ENCODE measurements around the gene CMPK1.

The CMPK1 gene

DNA sequence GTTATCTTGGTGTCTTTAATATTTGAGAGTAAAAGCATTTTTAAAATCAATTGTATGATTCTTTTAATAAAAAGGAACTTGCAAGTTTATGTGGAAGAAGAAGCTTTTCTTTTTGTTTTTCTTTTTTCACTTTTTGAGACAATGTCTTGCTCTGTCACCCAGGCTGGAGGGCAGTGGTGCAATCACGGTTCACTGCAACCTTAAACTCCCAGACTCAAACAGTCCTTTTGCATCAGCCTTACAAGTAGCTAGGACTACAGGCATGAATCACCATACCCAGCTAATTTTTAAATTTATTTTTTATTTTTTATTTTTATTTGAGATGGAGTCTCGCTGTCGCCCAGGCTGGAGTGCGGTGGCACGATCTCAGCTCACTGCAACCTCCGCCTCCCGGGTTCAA, 34.1 kb downstream of the CMPK1 start:
- no peaks in the 10 kb centered on the region for H3K27me3 ChIP-seq (ENCODE audit: control insufficient read depth in 2 of 2, insufficient read depth in 2 of 2, low read length in 2 of 2)
- no peak overlapping the region for H3K27ac ChIP-seq (ENCODE audit: low read depth in 2 of 2, low read length in 2 of 2)
- no peak overlapping the region for H3K4me3 ChIP-seq (ENCODE audit: low read length in 2 of 2)
- peaks cover 22 to 27% of the 10 kb centered on the region in 2 donors for H3K36me3 ChIP-seq (ENCODE audit: control insufficient read depth in 2 of 2, insufficient read depth in 2 of 2, low read length in 2 of 2)
- no peaks in the 10 kb centered on the region for H3K4me1 ChIP-seq (ENCODE audit: control insufficient read depth in 2 of 2, insufficient read depth in 2 of 2, low read length in 2 of 2)
- no peaks in the 10 kb centered on the region for H3K9me3 ChIP-seq (ENCODE audit: control insufficient read depth in 2 of 2, low read length in 2 of 2)
- no peak overlapping the region for H3K9ac ChIP-seq (ENCODE audit: low read depth in 1 of 2, low read length in 2 of 2)

DNA sequence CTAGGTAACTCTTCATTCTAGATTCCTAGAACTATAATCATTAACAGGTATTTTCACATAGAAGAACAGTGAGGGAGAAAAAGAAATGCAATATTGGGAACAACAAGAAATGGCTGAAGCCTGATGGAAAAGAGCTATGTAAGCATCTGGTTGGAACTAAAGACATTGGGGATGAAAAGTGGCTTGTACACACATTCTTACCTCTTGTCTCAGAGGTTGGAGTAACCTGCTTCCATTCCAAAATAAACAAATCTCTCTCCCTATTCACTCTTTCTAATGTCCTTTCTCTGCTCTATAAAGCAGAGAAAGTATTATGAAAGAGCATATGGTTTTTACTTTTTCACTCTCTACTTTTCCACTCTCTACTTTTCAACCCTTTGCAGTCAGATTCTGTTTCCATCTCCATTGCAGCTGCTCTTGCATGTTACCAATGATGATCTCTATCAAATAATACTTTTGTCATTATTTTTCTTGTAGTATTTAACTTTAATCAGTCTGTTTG, 37.5 kb downstream of the CMPK1 start:
- H3K9ac ChIP-seq (ENCODE audit: low read depth in 1 of 2, low read length in 2 of 2): no peak overlapping the region
- no peaks in the 10 kb centered on the region for H3K4me1 ChIP-seq (ENCODE audit: control insufficient read depth in 2 of 2, insufficient read depth in 2 of 2, low read length in 2 of 2)
- no peak overlapping the region for H3K4me3 ChIP-seq (ENCODE audit: low read length in 2 of 2)
- H3K9me3 ChIP-seq (ENCODE audit: control insufficient read depth in 2 of 2, low read length in 2 of 2): no peaks in the 10 kb centered on the region
- peaks cover 39 to 47% of the 10 kb centered on the region in 2 donors for H3K36me3 ChIP-seq (ENCODE audit: control insufficient read depth in 2 of 2, insufficient read depth in 2 of 2, low read length in 2 of 2)
- no peak overlapping the region for H3K27ac ChIP-seq (ENCODE audit: low read depth in 2 of 2, low read length in 2 of 2)
- no peaks in the 10 kb centered on the region for H3K27me3 ChIP-seq (ENCODE audit: control insufficient read depth in 2 of 2, insufficient read depth in 2 of 2, low read length in 2 of 2)

DNA sequence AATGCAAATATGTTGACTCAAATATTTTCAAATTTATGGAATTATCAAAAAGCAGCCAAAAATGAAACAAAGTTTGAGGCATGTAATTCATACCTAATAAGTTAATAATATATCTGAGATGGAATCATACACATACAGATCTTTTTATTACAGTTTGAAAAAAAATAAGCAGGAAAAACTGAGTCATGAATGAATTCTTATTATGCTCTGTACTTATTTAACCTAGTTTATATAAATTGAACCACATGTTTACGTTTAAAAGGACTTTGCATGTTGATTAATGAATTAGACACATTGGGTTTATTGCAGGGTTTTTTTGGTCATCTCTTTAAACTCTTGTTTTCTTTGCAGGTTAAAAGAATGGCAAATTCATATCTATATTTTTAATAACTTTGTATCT, 40.9 kb downstream of the CMPK1 start:
- H3K9ac ChIP-seq (ENCODE audit: low read depth in 1 of 2, low read length in 2 of 2): no peak overlapping the region
- no peaks in the 10 kb centered on the region for H3K4me1 ChIP-seq (ENCODE audit: control insufficient read depth in 2 of 2, insufficient read depth in 2 of 2, low read length in 2 of 2)
- no peak overlapping the region for H3K4me3 ChIP-seq (ENCODE audit: low read length in 2 of 2)
- no peaks in the 10 kb centered on the region for H3K27me3 ChIP-seq (ENCODE audit: control insufficient read depth in 2 of 2, insufficient read depth in 2 of 2, low read length in 2 of 2)
- peaks cover 41 to 60% of the 10 kb centered on the region in 2 donors for H3K36me3 ChIP-seq (ENCODE audit: control insufficient read depth in 2 of 2, insufficient read depth in 2 of 2, low read length in 2 of 2)
- H3K27ac ChIP-seq (ENCODE audit: low read depth in 2 of 2, low read length in 2 of 2): no peak overlapping the region
- no peaks in the 10 kb centered on the region for H3K9me3 ChIP-seq (ENCODE audit: control insufficient read depth in 2 of 2, low read length in 2 of 2)

GRCh38 chr1:47378147-47378546, 44.6 kb downstream of the CMPK1 start:
- Histone ChIP-seq H3K4me1 (ENCODE audit: control insufficient read depth in 2 of 2, insufficient read depth in 2 of 2, low read length in 2 of 2) (no peaks in the 10 kb centered on the region), H3K27ac (ENCODE audit: low read depth in 2 of 2, low read length in 2 of 2) (no peak overlapping the region), H3K36me3 (ENCODE audit: control insufficient read depth in 2 of 2, insufficient read depth in 2 of 2, low read length in 2 of 2) (peaks cover 40 to 54% of the 10 kb centered on the region in 2 donors), H3K9me3 (ENCODE audit: control insufficient read depth in 2 of 2, low read length in 2 of 2) (no peaks in the 10 kb centered on the region), H3K4me3 (ENCODE audit: low read length in 2 of 2) (no peak overlapping the region), H3K9ac (ENCODE audit: low read depth in 1 of 2, low read length in 2 of 2) (no peak overlapping the region), H3K27me3 (ENCODE audit: control insufficient read depth in 2 of 2, insufficient read depth in 2 of 2, low read length in 2 of 2) (no peaks in the 10 kb centered on the region)

- H3K9ac ChIP-seq (ENCODE audit: low read depth in 1 of 2, low read length in 2 of 2): no peak overlapping the region
- no peaks in the 10 kb centered on the region for H3K4me1 ChIP-seq (ENCODE audit: control insufficient read depth in 2 of 2, insufficient read depth in 2 of 2, low read length in 2 of 2)
- no peak overlapping the region for H3K4me3 ChIP-seq (ENCODE audit: low read length in 2 of 2)
- peaks cover 30 to 42% of the 10 kb centered on the region in 2 donors for H3K36me3 ChIP-seq (ENCODE audit: control insufficient read depth in 2 of 2, insufficient read depth in 2 of 2, low read length in 2 of 2)
- no peaks in the 10 kb centered on the region for H3K9me3 ChIP-seq (ENCODE audit: control insufficient read depth in 2 of 2, low read length in 2 of 2)
- no peak overlapping the region for H3K27ac ChIP-seq (ENCODE audit: low read depth in 2 of 2, low read length in 2 of 2)
- H3K27me3 ChIP-seq (ENCODE audit: control insufficient read depth in 2 of 2, insufficient read depth in 2 of 2, low read length in 2 of 2): no peaks in the 10 kb centered on the region
These were observed 47.1 kb downstream of the CMPK1 start for GRCh38 chr1:47380699-47381098.

DNA sequence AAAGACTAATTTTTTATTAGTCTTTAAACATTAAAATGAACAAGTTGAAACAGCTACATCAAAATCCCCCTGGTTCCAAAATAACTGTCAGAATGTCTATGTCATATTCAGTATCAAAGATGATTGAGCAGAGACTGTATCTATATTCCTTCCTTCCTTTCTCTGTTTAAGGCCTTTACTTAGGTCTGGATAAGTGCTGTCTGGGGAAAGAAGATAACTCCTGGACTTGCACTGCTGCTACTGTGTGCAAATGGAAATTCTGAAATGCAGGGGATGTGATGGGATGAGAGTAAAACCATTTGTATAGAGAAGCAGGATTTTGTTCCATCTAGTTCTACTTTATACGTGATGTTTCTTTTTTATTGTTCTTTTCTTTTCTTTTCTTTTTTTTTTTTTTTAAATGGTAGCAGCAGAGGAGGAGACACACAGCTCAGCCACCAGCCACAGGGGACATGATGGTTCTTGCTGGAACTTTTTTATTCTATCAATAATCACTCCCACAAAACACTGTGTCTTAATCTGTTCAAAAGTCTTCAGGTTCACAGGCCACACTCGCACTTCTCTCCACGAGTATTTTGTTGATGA, 48.9 kb downstream of the CMPK1 start:
- peaks cover 30 to 34% of the 10 kb centered on the region in 2 donors for H3K36me3 ChIP-seq (ENCODE audit: control insufficient read depth in 2 of 2, insufficient read depth in 2 of 2, low read length in 2 of 2)
- no peaks in the 10 kb centered on the region for H3K4me1 ChIP-seq (ENCODE audit: control insufficient read depth in 2 of 2, insufficient read depth in 2 of 2, low read length in 2 of 2)
- no peaks in the 10 kb centered on the region for H3K9me3 ChIP-seq (ENCODE audit: control insufficient read depth in 2 of 2, low read length in 2 of 2)
- H3K27ac ChIP-seq (ENCODE audit: low read depth in 2 of 2, low read length in 2 of 2): no peak overlapping the region
- H3K4me3 ChIP-seq (ENCODE audit: low read length in 2 of 2): no peak overlapping the region
- no peak overlapping the region for H3K9ac ChIP-seq (ENCODE audit: low read depth in 1 of 2, low read length in 2 of 2)
- no peaks in the 10 kb centered on the region for H3K27me3 ChIP-seq (ENCODE audit: control insufficient read depth in 2 of 2, insufficient read depth in 2 of 2, low read length in 2 of 2)

GRCh38 chr1:47384083-47384482, 50.5 kb downstream of the CMPK1 start:
- no peaks in the 10 kb centered on the region for H3K27me3 ChIP-seq (ENCODE audit: control insufficient read depth in 2 of 2, insufficient read depth in 2 of 2, low read length in 2 of 2)
- peaks cover 20 to 22% of the 10 kb centered on the region in 2 donors for H3K36me3 ChIP-seq (ENCODE audit: control insufficient read depth in 2 of 2, insufficient read depth in 2 of 2, low read length in 2 of 2)
- no peak overlapping the region for H3K27ac ChIP-seq (ENCODE audit: low read depth in 2 of 2, low read length in 2 of 2)
- peaks cover 3 to 6% of the 10 kb centered on the region in 2 donors for H3K4me1 ChIP-seq (ENCODE audit: control insufficient read depth in 2 of 2, insufficient read depth in 2 of 2, low read length in 2 of 2)
- no peaks in the 10 kb centered on the region for H3K9me3 ChIP-seq (ENCODE audit: control insufficient read depth in 2 of 2, low read length in 2 of 2)
- no peak overlapping the region for H3K9ac ChIP-seq (ENCODE audit: low read depth in 1 of 2, low read length in 2 of 2)
- no peak overlapping the region for H3K4me3 ChIP-seq (ENCODE audit: low read length in 2 of 2)

- Histone ChIP-seq H3K9ac (ENCODE audit: low read depth in 1 of 2, low read length in 2 of 2) (no peak overlapping the region), H3K9me3 (ENCODE audit: control insufficient read depth in 2 of 2, low read length in 2 of 2) (no peaks in the 10 kb centered on the region), H3K4me1 (ENCODE audit: control insufficient read depth in 2 of 2, insufficient read depth in 2 of 2, low read length in 2 of 2) (peaks cover 6 to 9% of the 10 kb centered on the region in 2 donors), H3K27ac (ENCODE audit: low read depth in 2 of 2, low read length in 2 of 2) (no peak overlapping the region), H3K27me3 (ENCODE audit: control insufficient read depth in 2 of 2, insufficient read depth in 2 of 2, low read length in 2 of 2) (no peaks in the 10 kb centered on the region), H3K4me3 (ENCODE audit: low read length in 2 of 2) (no peak overlapping the region), H3K36me3 (ENCODE audit: control insufficient read depth in 2 of 2, insufficient read depth in 2 of 2, low read length in 2 of 2) (peaks cover 14 to 17% of the 10 kb centered on the region in 2 donors)
These were observed 51.4 kb downstream of the CMPK1 start for GRCh38 chr1:47385020-47385419.

- Histone ChIP-seq H3K27ac (ENCODE audit: low read depth in 2 of 2, low read length in 2 of 2) (no peak overlapping the region), H3K27me3 (ENCODE audit: control insufficient read depth in 2 of 2, insufficient read depth in 2 of 2, low read length in 2 of 2) (no peaks in the 10 kb centered on the region), H3K4me1 (ENCODE audit: control insufficient read depth in 2 of 2, insufficient read depth in 2 of 2, low read length in 2 of 2) (peaks cover 6 to 17% of the 10 kb centered on the region in 2 donors), H3K9ac (ENCODE audit: low read depth in 1 of 2, low read length in 2 of 2) (no peak overlapping the region), H3K4me3 (ENCODE audit: low read length in 2 of 2) (no peak overlapping the region), H3K36me3 (ENCODE audit: control insufficient read depth in 2 of 2, insufficient read depth in 2 of 2, low read length in 2 of 2) (peaks cover 8 to 10% of the 10 kb centered on the region in 2 donors), H3K9me3 (ENCODE audit: control insufficient read depth in 2 of 2, low read length in 2 of 2) (no peaks in the 10 kb centered on the region)
These were observed 52.7 kb downstream of the CMPK1 start for GRCh38 chr1:47386268-47386667.

GRCh38 chr1:47388030-47388890, 54.7 kb downstream of the CMPK1 start:
- Histone ChIP-seq H3K27me3 (ENCODE audit: control insufficient read depth in 2 of 2, insufficient read depth in 2 of 2, low read length in 2 of 2) (no peaks in the 10 kb centered on the region), H3K27ac (ENCODE audit: low read depth in 2 of 2, low read length in 2 of 2) (no peak overlapping the region), H3K4me1 (ENCODE audit: control insufficient read depth in 2 of 2, insufficient read depth in 2 of 2, low read length in 2 of 2) (peaks cover 6 to 17% of the 10 kb centered on the region in 2 donors), H3K9me3 (ENCODE audit: control insufficient read depth in 2 of 2, low read length in 2 of 2) (no peaks in the 10 kb centered on the region), H3K4me3 (ENCODE audit: low read length in 2 of 2) (peak overlapping the region in 1 of 2 donors; percentile 3), H3K9ac (ENCODE audit: low read depth in 1 of 2, low read length in 2 of 2) (no peak overlapping the region), H3K36me3 (ENCODE audit: control insufficient read depth in 2 of 2, insufficient read depth in 2 of 2, low read length in 2 of 2) (peaks cover 3% of the 10 kb centered on the region in 2 donors)
